Body of pancreas (tissue), 4 donors: Measurements from ENCODE around the gene LITAF.

Experiments used
- POLR2A ChIP-seq, 3 donors: fragments of 450-650 bp; IDR thresholded peaks; one replicate each; pipeline ENCODE4 v1.6.1; 2016; ENCODE audit warnings: antibody characterized with exemption in 3 of 3, mild to moderate bottlenecking in 2 of 3
- TF ChIP-seq, protein P1 (sequence below), 7 experiments: fragments of 450-650 bp in 4 of 7; fragments of 200-600 bp in 3 of 7; sonication (generic) in 3 of 7; IDR thresholded peaks; one replicate each; pipeline ENCODE4 v1.5.1; 2016 to 2019; ENCODE audit warnings: antibody characterized with exemption in 7 of 7

DNA sequence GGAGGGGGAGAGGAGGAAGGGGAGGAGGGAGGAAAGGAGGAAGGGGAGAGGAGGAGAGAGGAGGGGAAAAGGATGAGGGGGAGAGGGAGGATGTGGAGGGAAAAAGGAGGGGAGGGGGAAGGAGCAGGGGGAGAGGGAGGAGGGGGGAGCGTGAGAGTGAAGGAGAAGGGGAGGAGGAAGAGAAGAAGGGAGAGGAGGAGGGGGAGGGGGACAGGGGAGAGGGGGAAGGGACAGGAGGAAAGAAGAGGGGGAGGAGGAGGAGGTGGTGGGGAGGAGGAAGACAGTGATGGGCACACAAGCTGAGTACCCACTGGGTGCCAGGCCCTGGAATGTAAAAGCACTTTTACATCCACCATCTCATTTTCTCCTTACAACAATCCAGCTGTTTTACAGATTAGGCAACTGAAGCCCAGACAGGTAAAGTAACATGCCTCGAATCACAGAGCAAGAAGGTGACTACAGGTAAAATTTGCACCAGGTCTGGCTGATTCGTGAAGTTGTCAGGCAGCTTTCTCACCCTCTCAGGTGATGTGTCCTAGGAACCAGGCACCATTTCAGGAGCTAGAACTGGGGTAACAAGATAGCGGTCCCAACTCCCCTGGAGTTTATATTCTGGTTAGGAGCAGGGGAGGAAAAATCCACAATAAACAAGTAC, 10.0 kb upstream of the LITAF start:
- no peak for TF ChIP-seq POLR2A (IDR thresholded peaks at IDR 0.05)
- TF ChIP-seq, protein P1, sequence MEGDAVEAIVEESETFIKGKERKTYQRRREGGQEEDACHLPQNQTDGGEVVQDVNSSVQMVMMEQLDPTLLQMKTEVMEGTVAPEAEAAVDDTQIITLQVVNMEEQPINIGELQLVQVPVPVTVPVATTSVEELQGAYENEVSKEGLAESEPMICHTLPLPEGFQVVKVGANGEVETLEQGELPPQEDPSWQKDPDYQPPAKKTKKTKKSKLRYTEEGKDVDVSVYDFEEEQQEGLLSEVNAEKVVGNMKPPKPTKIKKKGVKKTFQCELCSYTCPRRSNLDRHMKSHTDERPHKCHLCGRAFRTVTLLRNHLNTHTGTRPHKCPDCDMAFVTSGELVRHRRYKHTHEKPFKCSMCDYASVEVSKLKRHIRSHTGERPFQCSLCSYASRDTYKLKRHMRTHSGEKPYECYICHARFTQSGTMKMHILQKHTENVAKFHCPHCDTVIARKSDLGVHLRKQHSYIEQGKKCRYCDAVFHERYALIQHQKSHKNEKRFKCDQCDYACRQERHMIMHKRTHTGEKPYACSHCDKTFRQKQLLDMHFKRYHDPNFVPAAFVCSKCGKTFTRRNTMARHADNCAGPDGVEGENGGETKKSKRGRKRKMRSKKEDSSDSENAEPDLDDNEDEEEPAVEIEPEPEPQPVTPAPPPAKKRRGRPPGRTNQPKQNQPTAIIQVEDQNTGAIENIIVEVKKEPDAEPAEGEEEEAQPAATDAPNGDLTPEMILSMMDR (IDR thresholded peaks at IDR 0.05): no peak
